GM12892 (cell line): ENCODE measurements around the gene SNX8.

ENCODE experiments used
- POLR2A ChIP-seq: IDR thresholded peaks from 2 replicates; pipeline ENCODE4 v1.6.1; 2011; ENCODE audit warnings: low read depth, low read length, control low read depth
- TAF1 ChIP-seq: IDR thresholded peaks from 2 replicates; pipeline ENCODE4 v1.6.1; 2011; ENCODE audit warnings: low read depth, mild to moderate bottlenecking, control low read depth, low read length, borderline replicate concordance

GRCh38 chr7:2241580-2242540 lies 72.4 kb downstream of the SNX8 start, which contains the start of the genes MRM2 and NUDT1:
- peak; percentile 94 for TF ChIP-seq TAF1
- peak; percentile 97; the same call in 1 of the 2 replicates for TF ChIP-seq POLR2A
